SK-N-MC (cell line): ENCODE results near the gene RNF144A.

Experiments
- EZH2 ChIP-seq: fragments of 200-600 bp; sonication (generic); IDR thresholded peaks from one replicate; pipeline ENCODE4 v1.6.1; 2017; ENCODE audit warnings: antibody characterized with exemption
- POLR2AphosphoS5 ChIP-seq: IDR thresholded peaks from 2 replicates; pipeline ENCODE4 v1.6.1; 2012; ENCODE audit warnings: mild to moderate bottlenecking, low read depth, low read length, borderline replicate concordance

DNA sequence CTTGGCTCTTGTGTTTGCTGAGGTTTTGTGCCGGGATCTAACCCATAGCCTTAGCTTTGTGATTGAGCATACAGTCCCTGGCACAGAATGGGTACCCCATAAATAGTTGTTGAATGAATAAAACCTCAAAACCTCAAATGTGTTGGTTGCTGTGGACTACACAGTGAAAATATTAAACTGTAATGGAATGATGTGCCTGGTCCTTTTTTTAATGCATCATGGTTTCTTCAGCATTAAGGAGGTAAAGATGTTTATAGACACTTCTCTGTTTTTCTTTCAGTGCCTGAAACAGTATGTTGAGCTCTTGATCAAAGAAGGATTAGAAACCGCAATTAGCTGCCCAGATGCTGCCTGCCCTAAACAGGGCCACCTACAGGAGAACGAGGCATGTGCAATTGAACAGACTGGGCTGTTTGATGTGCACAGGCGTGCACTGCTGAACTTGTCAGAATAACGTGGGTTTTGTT is 97.0 kb downstream of the RNF144A start:
- no peak for TF ChIP-seq EZH2
- TF ChIP-seq POLR2AphosphoS5, result no peak
